Astrocyte (in vitro differentiated cells and primary cell): ENCODE results near the gene CIDEC. TPM values are rescaled to one million over a fixed set of nuclear protein-coding genes. Genes with fewer than 3 reads are reported as not detected.

Source experiments
- DNase-seq: peaks from one replicate; pipeline ENCODE4 v3.0.0-alpha.2; 2010; ENCODE audit warnings: low read depth
- FAIRE-seq: peaks from 2 replicates; lab custom pipeline; 2011; peaks lifted over from hg19 to GRCh38; lab: Jason Lieb, UNC
- H2AFZ ChIP-seq: 2 replicates; pipeline ENCODE4 v1.6.0; 2012; ENCODE audit warnings: low read depth, low read length, inconsistent platforms
- H3K27ac ChIP-seq: 2 replicates; pipeline ENCODE4 v1.5.1; 2011; ENCODE audit warnings: low read depth, low read length, inconsistent platforms
- H3K27me3 ChIP-seq: 2 replicates; pipeline ENCODE4 v1.6.0; 2011; ENCODE audit warnings: low read length, inconsistent platforms; ENCODE audit not compliant: insufficient read depth
- H3K36me3 ChIP-seq: 2 replicates; pipeline ENCODE4 v1.5.1; 2011; ENCODE audit warnings: low read length, inconsistent platforms; ENCODE audit not compliant: insufficient read depth
- H3K4me1 ChIP-seq: 2 replicates; pipeline ENCODE4 v1.5.1; 2011; ENCODE audit warnings: low read length, inconsistent platforms; ENCODE audit not compliant: insufficient read depth
- H3K4me2 ChIP-seq: 2 replicates; pipeline ENCODE4 v1.6.0; 2012; ENCODE audit warnings: low read length, inconsistent platforms
- H3K4me3 ChIP-seq: 2 replicates; pipeline ENCODE4 v1.5.1; 2011; ENCODE audit warnings: low read depth, mild to moderate bottlenecking, low read length, inconsistent platforms; ENCODE audit not compliant: insufficient read depth
- H3K79me2 ChIP-seq: 2 replicates; pipeline ENCODE4 v1.6.0; 2012; ENCODE audit warnings: mild to moderate bottlenecking, low read length, inconsistent platforms; ENCODE audit not compliant: insufficient read depth
- H3K9ac ChIP-seq: 2 replicates; pipeline ENCODE4 v1.6.0; 2012; ENCODE audit warnings: mild to moderate bottlenecking, low read length, inconsistent platforms
- H3K9me3 ChIP-seq: 2 replicates; pipeline ENCODE4 v1.5.1; 2012; ENCODE audit warnings: low read depth, mild to moderate bottlenecking, low read length, inconsistent platforms; ENCODE audit not compliant: insufficient read depth
- H4K20me1 ChIP-seq: 2 replicates; pipeline ENCODE4 v1.6.0; 2012; ENCODE audit warnings: low read length, inconsistent platforms; ENCODE audit not compliant: insufficient read depth
- H3K27ac Mint-ChIP-seq: one replicate; pipeline ENCODE4 v1.8.0; 2021; ENCODE audit warnings: mild to moderate bottlenecking, mixed read lengths; ENCODE audit not compliant: unreplicated experiment
- H3K27me3 Mint-ChIP-seq: one replicate; pipeline ENCODE4 v1.8.0; 2021; ENCODE audit warnings: low read depth, mixed read lengths; ENCODE audit not compliant: unreplicated experiment
- H3K36me3 Mint-ChIP-seq: one replicate; pipeline ENCODE4 v1.8.0; 2021; ENCODE audit warnings: low read depth, mixed read lengths; ENCODE audit not compliant: unreplicated experiment
- H3K4me1 Mint-ChIP-seq: one replicate; pipeline ENCODE4 v1.8.0; 2021; ENCODE audit warnings: low read depth, mixed read lengths; ENCODE audit not compliant: unreplicated experiment
- H3K4me3 Mint-ChIP-seq: one replicate; pipeline ENCODE4 v1.8.0; 2021; ENCODE audit warnings: mild to moderate bottlenecking, moderate library complexity, mixed read lengths; ENCODE audit not compliant: unreplicated experiment
- H3K9me3 Mint-ChIP-seq: one replicate; pipeline ENCODE4 v1.8.0; 2021; ENCODE audit warnings: mild to moderate bottlenecking, mixed read lengths; ENCODE audit not compliant: unreplicated experiment
- CTCF ChIP-seq: IDR thresholded peaks from 2 replicates; pipeline ENCODE4 v1.5.1; 2011; ENCODE audit warnings: low read depth, mild to moderate bottlenecking, inconsistent platforms, low read length, moderate library complexity; ENCODE audit not compliant: insufficient read depth
- EZH2 ChIP-seq: IDR thresholded peaks from 2 replicates; pipeline ENCODE4 v1.6.1; 2012; ENCODE audit warnings: mild to moderate bottlenecking, low read length, inconsistent platforms; ENCODE audit not compliant: insufficient read depth
- total RNA-seq: library from RNA; stranded (reverse); gene quantifications from 2 replicates; pipeline ENCODE4 v1.2.1, GENCODE V29; 2021

The CIDEC gene
- total RNA-seq, 1 donor from 2014 or later: not detected

- Mint-ChIP-seq H3K27ac (no peak overlapping the region), H3K27me3 (no peaks in the 10 kb centered on the region), H3K4me3 (no peak overlapping the region), H3K9me3 (no peaks in the 10 kb centered on the region), H3K4me1 (no peaks in the 10 kb centered on the region), H3K36me3 (peaks cover 23% of the 10 kb centered on the region)
- FAIRE-seq (no peak), DNase-seq (no peak)
- Histone ChIP-seq H3K9ac (no peak overlapping the region), H3K27me3 (no peaks in the 10 kb centered on the region), H4K20me1 (no peaks in the 10 kb centered on the region), H3K36me3 (no peaks in the 10 kb centered on the region), H3K4me2 (no peak overlapping the region), H2AFZ (no peak overlapping the region), H3K4me1 (no peaks in the 10 kb centered on the region), H3K79me2 (no peaks in the 10 kb centered on the region), H3K9me3 (no peaks in the 10 kb centered on the region), H3K4me3 (no peak overlapping the region), H3K27ac (no peak overlapping the region)
- TF ChIP-seq CTCF (no peak), EZH2 (no peak)
Measured at GRCh38 chr3:9828801-9829755, 51.0 kb downstream of the CIDEC start.

GRCh38 chr3:9826815-9827573, 53.1 kb downstream of the CIDEC start:
- DNase-seq (no peak), FAIRE-seq (no peak)
- Histone ChIP-seq H2AFZ (no peak overlapping the region), H3K4me2 (no peak overlapping the region), H3K4me1 (no peaks in the 10 kb centered on the region), H4K20me1 (no peaks in the 10 kb centered on the region), H3K27ac (no peak overlapping the region), H3K79me2 (no peaks in the 10 kb centered on the region), H3K4me3 (no peak overlapping the region), H3K9me3 (no peaks in the 10 kb centered on the region), H3K36me3 (no peaks in the 10 kb centered on the region), H3K27me3 (no peaks in the 10 kb centered on the region), H3K9ac (no peak overlapping the region)
- TF ChIP-seq EZH2 (no peak), CTCF (peak; percentile 17)
- Mint-ChIP-seq H3K27me3 (no peaks in the 10 kb centered on the region), H3K9me3 (no peaks in the 10 kb centered on the region), H3K36me3 (peaks cover 12% of the 10 kb centered on the region), H3K27ac (no peak overlapping the region), H3K4me3 (no peak overlapping the region), H3K4me1 (no peaks in the 10 kb centered on the region)
